GM12878 (cell line): Measurements from ENCODE around the gene ANAPC16. TPM values are rescaled to one million over a fixed set of nuclear protein-coding genes. Genes with fewer than 3 reads are reported as not detected.

ENCODE experiments used
- ATF2 ChIP-seq: IDR thresholded peaks from 2 replicates; pipeline ENCODE4 v1.6.1; 2012; ENCODE audit warnings: low read length, inconsistent platforms
- BACH1 ChIP-seq: fragments of 450-650 bp; IDR thresholded peaks from 2 replicates; pipeline ENCODE4 v1.6.1; 2017; ENCODE audit warnings: mild to moderate bottlenecking, borderline replicate concordance
- CREB1 ChIP-seq: IDR thresholded peaks from 2 replicates; pipeline ENCODE4 v1.6.1; 2012; ENCODE audit warnings: low read depth, mild to moderate bottlenecking, inconsistent platforms
- E2F4 ChIP-seq: IDR thresholded peaks from 2 replicates; pipeline ENCODE4 v1.6.1; 2012; ENCODE audit warnings: low read depth, low read length, improper control_type of control experiment
- FOXM1 ChIP-seq: IDR thresholded peaks from 2 replicates; pipeline ENCODE4 v1.6.1; 2012; ENCODE audit warnings: low read depth, mild to moderate bottlenecking, inconsistent platforms, low read length, moderate library complexity
- HSF1 ChIP-seq: fragments of 150-350 bp; IDR thresholded peaks from 2 replicates; pipeline ENCODE4 v1.6.1; 2014; ENCODE audit warnings: mild to moderate bottlenecking, low read depth, low read length
- MTA2 ChIP-seq: fragments of 450-650 bp; IDR thresholded peaks from 2 replicates; pipeline ENCODE4 v1.6.1; 2016; ENCODE audit warnings: low read depth, mild to moderate bottlenecking, moderate library complexity
- NFXL1 ChIP-seq: fragments of 450-650 bp; IDR thresholded peaks from 2 replicates; pipeline ENCODE4 v1.6.1; 2017; ENCODE audit warnings: antibody characterized with exemption, mild to moderate bottlenecking, borderline replicate concordance
- PAX8 ChIP-seq: fragments of 450-650 bp; IDR thresholded peaks from 2 replicates; pipeline ENCODE4 v1.6.1; 2017; ENCODE audit warnings: mild to moderate bottlenecking, moderate library complexity
- RAD51 ChIP-seq: fragments of 450-650 bp; IDR thresholded peaks from 2 replicates; pipeline ENCODE4 v1.6.1; 2016; ENCODE audit warnings: moderate library complexity, mild to moderate bottlenecking, inconsistent platforms
- RELB ChIP-seq: fragments of 450-650 bp; IDR thresholded peaks from 2 replicates; pipeline ENCODE4 v1.6.1; 2017; ENCODE audit warnings: low read depth, mild to moderate bottlenecking, moderate library complexity
- REST ChIP-seq: IDR thresholded peaks from 2 replicates; pipeline ENCODE4 v1.6.1; 2012; ENCODE audit warnings: mild to moderate bottlenecking, low read depth, low read length
- SMARCA5 ChIP-seq: fragments of 450-650 bp; IDR thresholded peaks from 2 replicates; pipeline ENCODE4 v1.6.1; 2017; ENCODE audit warnings: mild to moderate bottlenecking
- USF2 ChIP-seq: IDR thresholded peaks from 2 replicates; pipeline ENCODE4 v1.6.1; 2011; ENCODE audit warnings: low read depth, low read length, improper control_type of control experiment, borderline replicate concordance
- ZBTB4 ChIP-seq: fragments of 450-650 bp; formaldehyde crosslinking; IDR thresholded peaks from 2 replicates; pipeline ENCODE4 v1.4.0; 2022; ENCODE audit warnings: mild to moderate bottlenecking, moderate library complexity
- polyA plus RNA-seq, 11 experiments: library from polyadenylated mRNA; depleted of rRNA in 4 of 11; unstranded in 6 of 11; stranded (reverse) in 5 of 11; fragments of >200 nt; fragmentation: Nextera tagmentation in 4 of 11; fragmentation: Illumina TruSeq in 1 of 11; extraction: Ambion mirVana in 4 of 11; extraction: Trizol in 1 of 11; gene quantifications; 1 replicate in 1 of 11; 2 replicates in 10 of 11; pipeline versions ENCODE4 v1.2.1 to v1.2.3, GENCODE V29; 2011 to 2016; ENCODE audit warnings: inconsistent platforms in 2 of 11, missing spikeins in 2 of 11, low read depth in 1 of 11
- total RNA-seq, 4 experiments: library from RNA; depleted of rRNA in 3 of 4; stranded (reverse); fragments of >200 nt in 3 of 4; fragmentation: Illumina TruSeq in 1 of 4; extraction: Trizol in 1 of 4; gene quantifications; 2 replicates each; pipeline versions ENCODE4 v1.2.1 to v1.2.3, GENCODE V29; 2013 to 2021

ANAPC16 gene
- total and polyA plus RNA-seq, 10 of the 15 experiments (the other 5 are each of a cell fraction or from before 2014, with no cell fraction given), result 66.9 to 208 (median 134) TPM

- TF ChIP-seq MTA2, result 0 out of 2 replicates have a peak, but pooled peaks have one; percentile 32
- no peak for TF ChIP-seq BACH1
- no peak for TF ChIP-seq ATF2
- TF ChIP-seq RELB, result peak; percentile 82
- TF ChIP-seq NFXL1, result no peak
- TF ChIP-seq PAX8, result no peak
- no peak for TF ChIP-seq ZBTB4 (CRISPR knock-in tag)
- no peak for TF ChIP-seq HSF1
- TF ChIP-seq RAD51, result no peak
- TF ChIP-seq E2F4, result no peak
- no peak for TF ChIP-seq FOXM1
- TF ChIP-seq CREB1, result no peak
- TF ChIP-seq USF2, result no peak
- 0 out of 2 replicates have a peak, but pooled peaks have one; percentile 36 for TF ChIP-seq SMARCA5
- TF ChIP-seq REST, result no peak
Observed at GRCh38 chr10:72254813-72255568, 39.2 kb downstream of the ANAPC16 start (continued).
